Neural crest cell (in vitro differentiated cells): ENCODE data around the gene HNRNPUL2. TPM values are rescaled to one million over a fixed set of nuclear protein-coding genes. Genes with fewer than 3 reads are reported as not detected.
A peak's percentile ranks its signal among the peaks of the same experiment; 100 is the strongest.

Experiments
- DNase-seq: peaks from one replicate; pipeline ENCODE4 v3.0.0; 2021; ENCODE audit warnings: low read depth, mixed read lengths, low spot score
- H3K27ac Mint-ChIP-seq: one replicate; pipeline ENCODE4 v1.8.0; 2021; ENCODE audit warnings: mild to moderate bottlenecking, mixed read lengths; ENCODE audit not compliant: unreplicated experiment
- H3K27me3 Mint-ChIP-seq: 2 replicates; pipeline ENCODE4 v1.8.0; 2021; ENCODE audit warnings: low read depth, mild to moderate bottlenecking, mixed read lengths
- H3K36me3 Mint-ChIP-seq: 2 replicates; pipeline ENCODE4 v1.8.0; 2021; ENCODE audit warnings: low read depth, mild to moderate bottlenecking, mixed read lengths
- H3K4me1 Mint-ChIP-seq: 2 replicates; pipeline ENCODE4 v1.8.0; 2021; ENCODE audit warnings: mixed read lengths
- H3K4me3 Mint-ChIP-seq: one replicate; pipeline ENCODE4 v1.8.0; 2021; ENCODE audit warnings: mild to moderate bottlenecking, mixed read lengths
- H3K9me3 Mint-ChIP-seq: 2 replicates; pipeline ENCODE4 v1.8.0; 2021; ENCODE audit warnings: mixed read lengths
- CTCF ChIP-seq: fragments of 200-600 bp; sonication (generic); conservative IDR thresholded peaks from 2 replicates; pipeline ENCODE4 v1.5.0; 2021; ENCODE audit warnings: antibody characterized with exemption, mild to moderate bottlenecking
- total RNA-seq: library from RNA; stranded (reverse); gene quantifications from 2 replicates; pipeline ENCODE4 v1.2.1, GENCODE V29; 2021

HNRNPUL2 gene
- total RNA-seq, 1 donor from 2014 or later: 80.7 TPM

DNA sequence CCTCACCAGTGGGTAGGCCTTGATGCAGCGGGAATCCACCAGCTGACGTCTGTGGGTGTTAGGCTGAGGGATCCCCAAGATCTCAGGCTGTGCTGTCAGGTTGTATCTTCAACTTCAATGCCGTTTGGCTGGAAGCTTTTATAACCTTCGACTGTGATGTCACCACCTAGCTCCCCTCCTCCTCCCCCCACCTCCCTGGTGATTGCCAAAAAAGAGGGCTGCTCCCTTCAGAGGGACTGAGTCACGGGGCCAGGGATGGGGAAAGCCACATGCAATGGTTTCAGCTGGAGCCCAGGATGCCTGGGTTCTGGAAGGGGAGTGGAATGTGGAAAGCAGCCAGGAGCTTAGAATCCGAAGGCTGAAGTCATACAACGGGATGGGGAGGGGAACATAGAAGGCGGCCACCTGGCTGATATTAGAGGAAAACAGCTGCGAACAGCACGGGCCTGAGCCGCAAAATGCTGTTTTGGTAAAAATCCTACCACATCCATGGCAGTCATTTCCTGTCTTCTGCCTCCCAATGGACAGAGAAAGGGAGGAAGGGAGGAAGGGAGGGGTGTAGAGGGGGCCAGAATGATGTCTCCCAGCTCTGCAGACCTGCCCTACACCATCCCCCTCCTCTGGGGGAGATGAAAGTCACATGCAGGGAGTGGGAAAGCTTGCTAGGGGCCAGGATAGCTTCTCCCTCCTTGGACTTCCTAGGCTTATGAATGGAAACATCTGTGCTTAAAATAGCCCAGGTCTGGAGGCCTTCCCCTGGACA is 37.7 kb downstream of the HNRNPUL2 start, which contains the start of gene LRRN4CL:
TSS of gene LRRN4CL (minus strand) at position 110 of the 763 bp plus-strand sequence. CDS start 1,022 bp downstream, outside the sequence.
- Mint-ChIP-seq H3K9me3 (no peaks in the 10 kb centered on the region), H3K27me3 (no peaks in the 10 kb centered on the region), H3K27ac (peak within 1 kb of the TSS; percentile 81), H3K4me3 (peak within 1 kb of the TSS; percentile 17), H3K36me3 (peaks cover 7% of the 10 kb centered on the region), H3K4me1 (peaks cover 19% of the 10 kb centered on the region)
- no peak for DNase-seq
- no peak for TF ChIP-seq CTCF

- TF ChIP-seq CTCF: no peak
- Mint-ChIP-seq H3K36me3 (peaks cover 7% of the 10 kb centered on the region), H3K27me3 (no peaks in the 10 kb centered on the region), H3K9me3 (no peaks in the 10 kb centered on the region), H3K4me1 (peaks cover 18% of the 10 kb centered on the region), H3K27ac (no peak overlapping the region), H3K4me3 (no peak overlapping the region)
- DNase-seq: no peak
Measured at GRCh38 chr11:62688491-62688890, 38.8 kb downstream of the HNRNPUL2 start.

DNA sequence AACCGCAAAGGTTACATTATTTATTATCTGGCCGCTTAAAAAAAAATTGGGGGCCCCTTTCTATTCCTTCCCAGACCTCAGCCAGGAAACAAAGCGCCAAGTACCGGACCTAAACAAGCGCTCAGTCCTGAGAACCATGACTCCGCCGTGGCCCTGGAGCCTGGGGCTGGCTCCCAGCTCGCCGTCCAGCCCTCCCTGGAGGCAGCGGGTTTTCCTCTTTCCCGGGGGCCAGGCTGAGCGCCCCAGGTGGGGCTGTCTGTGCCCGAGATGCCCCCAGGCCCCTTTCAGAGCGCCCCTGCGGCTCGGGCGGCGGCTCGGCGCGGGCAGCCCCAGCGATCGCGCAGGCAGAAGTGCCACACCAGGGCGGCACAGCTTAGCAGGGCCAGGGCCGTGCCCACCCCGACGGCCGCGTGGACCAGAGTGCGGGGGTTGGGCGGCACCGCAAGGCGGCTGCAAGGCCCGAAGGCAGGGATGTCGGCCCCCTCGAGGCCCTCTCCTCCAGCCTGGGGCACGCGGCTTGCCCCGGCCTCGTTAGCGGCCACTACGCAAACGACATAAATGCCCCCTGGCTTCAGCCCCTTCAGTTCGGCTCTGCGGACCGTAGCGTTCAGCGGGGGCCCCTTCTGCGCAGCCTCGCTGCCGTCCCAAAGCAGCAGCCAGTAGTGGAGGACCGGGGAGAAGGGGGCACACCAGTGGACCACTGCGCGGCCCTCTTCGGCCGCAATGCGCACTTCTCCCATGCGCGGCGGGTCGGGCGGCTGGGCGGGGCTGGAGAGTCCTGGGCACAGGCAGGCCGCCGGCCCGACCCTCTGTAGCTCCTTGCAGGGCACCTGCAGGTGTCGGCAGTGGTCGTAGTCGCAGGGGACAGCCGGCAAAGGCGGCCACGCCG is 39.5 kb downstream of the HNRNPUL2 start:
- no peak overlapping the region for H3K4me3 Mint-ChIP-seq
- DNase-seq: no peak

GRCh38 chr11:62682518-62682917 is 44.7 kb downstream of the HNRNPUL2 start:
- Mint-ChIP-seq H3K4me3 (no peak overlapping the region), H3K36me3 (peaks cover 5% of the 10 kb centered on the region), H3K27me3 (no peaks in the 10 kb centered on the region), H3K9me3 (no peaks in the 10 kb centered on the region), H3K4me1 (peaks cover 23% of the 10 kb centered on the region), H3K27ac (no peak overlapping the region)
- no peak for DNase-seq
- TF ChIP-seq CTCF: no peak

More for the DNA sequence above, 39.5 kb downstream of the HNRNPUL2 start:
- Mint-ChIP-seq H3K4me1 (peaks cover 18% of the 10 kb centered on the region), H3K27me3 (no peaks in the 10 kb centered on the region), H3K36me3 (peaks cover 4% of the 10 kb centered on the region), H3K9me3 (no peaks in the 10 kb centered on the region), H3K27ac (no peak overlapping the region)
- no peak for TF ChIP-seq CTCF

DNA sequence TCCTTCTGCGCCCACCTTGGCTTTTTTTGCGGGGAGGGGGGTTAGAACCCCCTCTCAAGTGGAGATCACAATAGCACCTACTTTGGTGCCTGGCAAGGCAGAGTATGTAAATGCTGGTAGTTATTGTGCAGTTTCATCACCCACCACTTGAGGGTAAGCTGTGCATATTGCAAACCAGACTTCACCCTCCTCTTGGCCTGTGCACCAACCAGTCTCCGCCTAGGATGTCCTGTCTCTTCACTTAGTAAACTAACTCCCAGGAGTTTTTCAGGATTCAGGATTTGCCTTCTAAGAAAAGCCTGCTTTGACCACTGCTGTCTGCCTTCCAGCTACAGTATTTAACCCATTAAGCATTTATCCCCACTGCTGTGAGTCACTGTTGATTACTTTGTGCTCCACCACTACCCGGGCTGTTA is 46.4 kb downstream of the HNRNPUL2 start:
- Mint-ChIP-seq H3K4me1 (peaks cover 28% of the 10 kb centered on the region), H3K36me3 (peaks cover 5% of the 10 kb centered on the region), H3K4me3 (peak overlapping the region; percentile 81), H3K27ac (no peak overlapping the region), H3K27me3 (no peaks in the 10 kb centered on the region), H3K9me3 (no peaks in the 10 kb centered on the region)
- peak; percentile 59 for TF ChIP-seq CTCF
- DNase-seq: no peak
